ENCODE results near the gene PDE11A. TPM values are rescaled to one million over a fixed set of nuclear protein-coding genes. Genes with fewer than 3 reads are reported as not detected.

Gene PDE11A
- total and polyA plus RNA-seq, 8 donors, result 0.28 to 5.0 (median 1.7) TPM

- DNase-seq (no peak), FAIRE-seq (no peak), ATAC-seq (no peak)
- no peak for TF ChIP-seq CTCF (IDR thresholded peaks at IDR 0.05)
- no peaks in the 10 kb centered on the region for H3K27me3 ChIP-seq
- intact Hi-C loops (cut with DNase I), result no loop called here
- no peak overlapping the region for H3K27ac ChIP-seq
- 73 to 77% methylated on average over 2 of the region's 2 CpGs for WGBS, 2 donors
- H3K4me3 ChIP-seq, result no peak overlapping the region
- H3K36me3 ChIP-seq, result no peaks in the 10 kb centered on the region
- no peaks in the 10 kb centered on the region for H3K9me3 ChIP-seq
- H3K4me1 ChIP-seq, result no peaks in the 10 kb centered on the region
Measured at GRCh38 chr2:177885828-177886466, 186.6 kb downstream of the PDE11A start.

- TF ChIP-seq CTCF (IDR thresholded peaks at IDR 0.05), result no peak
- intact Hi-C loops (cut with DNase I), result no loop called here
- FAIRE-seq (no peak), ATAC-seq (no peak), DNase-seq (no peak)
- Histone ChIP-seq H3K9me3 (no peaks in the 10 kb centered on the region), H3K4me1 (no peaks in the 10 kb centered on the region), H3K27me3 (no peaks in the 10 kb centered on the region), H3K27ac (no peak overlapping the region), H3K4me3 (no peak overlapping the region), H3K36me3 (no peaks in the 10 kb centered on the region)
- WGBS, 2 donors, result 85 to 89% methylated on average over 2 of the region's 2 CpGs
Measured at GRCh38 chr2:177883177-177883576, 189.4 kb downstream of the PDE11A start.

- TF ChIP-seq CTCF (IDR thresholded peaks at IDR 0.05), result no peak
- H3K36me3 ChIP-seq, result no peaks in the 10 kb centered on the region
- H3K27me3 ChIP-seq, result no peaks in the 10 kb centered on the region
- no peak for DNase-seq
- intact Hi-C loops (cut with DNase I), result no loop called here
- FAIRE-seq, result no peak
- no peak overlapping the region for H3K4me3 ChIP-seq
- no peak for ATAC-seq
- no peaks in the 10 kb centered on the region for H3K9me3 ChIP-seq
- no peak overlapping the region for H3K27ac ChIP-seq
- no peaks in the 10 kb centered on the region for H3K4me1 ChIP-seq
- WGBS, 2 donors, result 76 to 88% methylated on average over 1 of the region's 1 CpG
Measured at GRCh38 chr2:177882501-177882900, 190.1 kb downstream of the PDE11A start.

GRCh38 chr2:177881921-177882320 lies 190.7 kb downstream of the PDE11A start:
- no peak for ATAC-seq
- DNase-seq, result no peak
- 87 to 90% methylated on average over 2 of the region's 2 CpGs for WGBS, 2 donors
- Histone ChIP-seq H3K4me3 (no peak overlapping the region), H3K27me3 (no peaks in the 10 kb centered on the region), H3K36me3 (no peaks in the 10 kb centered on the region), H3K27ac (no peak overlapping the region), H3K9me3 (no peaks in the 10 kb centered on the region), H3K4me1 (no peaks in the 10 kb centered on the region)
- intact Hi-C loops (cut with DNase I), result no loop called here
- no peak for TF ChIP-seq CTCF (IDR thresholded peaks at IDR 0.05)
- FAIRE-seq, result no peak

DNA sequence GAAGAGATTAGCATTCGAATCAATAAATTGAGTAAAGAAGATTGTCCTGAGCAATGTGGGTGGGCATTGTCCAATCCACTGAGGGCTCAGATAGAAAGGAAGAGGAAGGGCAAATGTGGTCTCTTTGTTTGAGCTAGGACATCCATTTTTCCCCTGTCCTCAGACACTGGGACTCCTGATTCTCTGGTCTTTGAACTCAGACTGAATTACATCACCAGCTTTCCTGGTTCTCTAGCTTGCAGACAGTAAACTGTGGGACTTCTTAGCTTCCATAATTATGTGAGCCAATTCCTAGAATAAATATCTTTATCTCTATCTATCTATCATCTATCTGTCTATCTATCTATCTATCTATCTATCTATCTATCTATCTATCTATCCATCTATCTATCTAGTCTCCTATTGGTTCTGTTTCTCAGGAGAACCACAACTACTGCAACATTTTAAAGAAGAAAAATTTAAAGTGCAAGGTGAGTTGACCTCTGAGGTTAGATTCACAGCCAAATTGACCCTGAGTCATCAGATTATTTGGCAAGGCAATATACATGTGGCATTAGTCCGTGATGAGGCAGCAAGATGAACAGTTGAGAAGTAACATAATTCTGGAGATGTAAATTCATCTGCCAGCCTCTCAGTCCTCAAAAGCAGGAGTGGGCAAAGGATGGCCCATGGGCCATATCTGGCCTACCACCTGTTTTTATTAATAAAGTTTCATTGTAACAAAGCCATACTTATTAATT lies 191.4 kb downstream of the PDE11A start:
- no peak for FAIRE-seq
- no peak overlapping the region for H3K27ac ChIP-seq
- H3K36me3 ChIP-seq, result no peaks in the 10 kb centered on the region
- no peak overlapping the region for H3K4me3 ChIP-seq
- DNase-seq, result no peak
- 86 to 88% methylated on average over 2 of the region's 2 CpGs for WGBS, 2 donors
- no peak for ATAC-seq
- intact Hi-C loops (cut with DNase I), result no loop called here
- H3K4me1 ChIP-seq, result no peaks in the 10 kb centered on the region
- no peaks in the 10 kb centered on the region for H3K27me3 ChIP-seq
- no peak for TF ChIP-seq CTCF (IDR thresholded peaks at IDR 0.05)
- no peaks in the 10 kb centered on the region for H3K9me3 ChIP-seq

Data from pancreas (tissue), 10 donors.